22Rv1 (cell line): Measurements from ENCODE around the gene UFC1.

ENCODE experiments used
- H3K27ac ChIP-seq: fragments of 450-650 bp; 2 replicates; pipeline ENCODE4 v1.5.1; 2017
- CTCF ChIP-seq: fragments of 450-650 bp; IDR thresholded peaks from 2 replicates; pipeline ENCODE4 v1.5.1; 2017; ENCODE audit warnings: mild to moderate bottlenecking
- ZFX ChIP-seq: fragments of 450-650 bp; IDR thresholded peaks from 2 replicates; pipeline ENCODE4 v1.6.1; 2017; ENCODE audit warnings: antibody characterized with exemption, borderline replicate concordance

Gene UFC1

GRCh38 chr1:161187311-161187710, 33.5 kb downstream of the UFC1 start:
- TF ChIP-seq CTCF: no peak
- TF ChIP-seq ZFX: no peak
- H3K27ac ChIP-seq: no peak overlapping the region

GRCh38 chr1:161188381-161188780, 34.6 kb downstream of the UFC1 start:
- TF ChIP-seq CTCF (no peak), ZFX (no peak)
- no peak overlapping the region for H3K27ac ChIP-seq

- H3K27ac ChIP-seq: no peak overlapping the region
Observed at GRCh38 chr1:161189036-161189435, 35.3 kb downstream of the UFC1 start.

GRCh38 chr1:161190962-161191521, 37.3 kb downstream of the UFC1 start:
- no peak overlapping the region for H3K27ac ChIP-seq
- no peak for TF ChIP-seq ZFX
- TF ChIP-seq CTCF: no peak

More at GRCh38 chr1:161189036-161189435, 35.3 kb downstream of the UFC1 start:
- no peak for TF ChIP-seq CTCF
- TF ChIP-seq ZFX: no peak

- TF ChIP-seq ZFX: no peak
- TF ChIP-seq CTCF: no peak
- H3K27ac ChIP-seq: no peak overlapping the region
Observed at GRCh38 chr1:161191971-161192370, 38.2 kb downstream of the UFC1 start.

GRCh38 chr1:161192476-161193465, 39.0 kb downstream of the UFC1 start:
- H3K27ac ChIP-seq: no peak overlapping the region
- TF ChIP-seq CTCF (peak; percentile 99), ZFX (no peak)
